Measurements from ENCODE around the gene PLEKHB2.
A peak's percentile ranks its signal among the peaks of the same experiment; 100 is the strongest.
"Not testable (repeated sequence)": the region's sequence is repeated elsewhere in the genome, so short reads cannot be mapped to it uniquely, and the experiment has no call there.

PLEKHB2 gene

DNA sequence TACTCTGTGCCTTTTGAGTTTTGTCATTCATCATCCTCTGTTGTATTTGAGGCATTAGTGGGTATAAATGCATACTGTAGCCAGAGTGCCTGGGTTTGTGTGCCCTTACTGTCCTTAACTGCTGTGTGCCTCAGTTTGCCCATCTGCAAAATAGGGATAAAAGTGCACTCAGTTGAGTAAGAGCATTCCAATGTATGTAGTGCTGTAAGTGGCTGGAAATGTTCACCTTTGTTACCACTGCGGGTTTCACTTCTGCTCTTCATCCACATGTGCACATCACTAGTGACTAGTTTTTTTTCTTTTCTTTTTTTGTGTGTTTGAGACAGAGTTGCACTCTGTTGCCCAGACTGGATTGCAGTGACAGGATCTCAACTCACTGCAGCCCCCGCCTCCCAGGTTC, 39.9 kb downstream of the PLEKHB2 start:
- no peak for DNase-seq

GRCh38 chr2:131146231-131146630, 41.1 kb downstream of the PLEKHB2 start:
- DNase-seq: no peak

- no peak for DNase-seq
These were observed 41.6 kb downstream of the PLEKHB2 start for GRCh38 chr2:131146749-131147148.

GRCh38 chr2:131148426-131148825, 43.3 kb downstream of the PLEKHB2 start:
- no peak for DNase-seq

DNA sequence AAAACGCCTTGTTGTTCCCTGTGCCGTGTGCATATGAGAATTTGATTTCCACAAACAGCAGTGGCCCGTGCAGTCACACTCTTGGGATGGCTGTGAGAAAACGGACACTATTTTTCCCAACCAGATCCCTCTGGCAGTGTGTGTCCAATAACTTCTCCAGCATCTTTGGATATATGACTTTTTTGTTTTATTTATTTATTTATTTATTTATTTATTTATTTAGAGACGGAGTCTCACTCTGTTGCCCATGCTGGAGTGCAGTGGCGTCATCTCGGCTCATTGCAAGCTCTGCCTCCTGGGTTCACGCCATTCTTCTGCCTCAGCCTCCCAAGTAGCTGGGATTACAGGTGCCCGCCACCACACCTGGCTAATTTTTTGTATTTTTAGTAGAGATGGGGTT, 45.0 kb downstream of the PLEKHB2 start:
- DNase-seq: not testable (repeated sequence)

DNA sequence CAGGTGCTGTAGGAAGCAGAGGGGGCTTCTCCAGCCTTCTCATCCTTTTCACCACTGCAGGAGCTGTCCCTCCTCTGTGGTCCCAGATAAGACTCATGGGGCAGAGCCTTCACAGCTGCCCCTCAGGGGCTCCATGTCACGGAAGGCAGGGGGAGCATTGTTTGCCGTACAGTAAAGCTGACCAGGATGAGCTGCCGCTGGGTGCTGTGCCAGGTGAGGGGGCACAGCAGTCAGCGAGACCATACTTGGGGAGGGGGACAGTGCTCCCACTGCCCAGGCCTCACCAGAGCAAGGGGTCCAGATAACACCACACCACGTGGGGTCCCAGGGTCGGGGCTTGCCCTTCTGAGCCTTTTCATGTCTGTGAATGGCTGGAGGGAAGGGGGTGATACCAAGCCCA, 46.3 kb downstream of the PLEKHB2 start:
- DNase-seq: no peak

DNA sequence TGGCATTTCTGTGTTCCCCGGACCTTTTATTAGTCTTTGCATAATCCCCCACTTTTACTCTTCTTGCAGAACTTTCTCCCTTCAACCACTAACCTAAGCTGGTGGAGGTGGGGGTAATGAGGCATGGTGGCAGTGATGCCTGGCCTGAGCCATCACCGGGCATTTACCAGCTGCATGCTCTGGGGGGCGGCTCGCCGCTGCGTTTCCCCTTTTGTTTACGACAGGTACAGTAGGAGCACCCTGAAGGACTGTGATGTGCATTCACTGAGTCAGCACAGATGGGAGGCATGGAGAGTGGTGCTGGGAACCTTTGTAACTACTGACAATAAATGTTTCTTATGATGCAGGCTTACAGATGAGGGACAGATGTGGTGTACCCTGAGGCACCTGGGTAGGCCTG, 46.9 kb downstream of the PLEKHB2 start:
- DNase-seq: no peak

DNA sequence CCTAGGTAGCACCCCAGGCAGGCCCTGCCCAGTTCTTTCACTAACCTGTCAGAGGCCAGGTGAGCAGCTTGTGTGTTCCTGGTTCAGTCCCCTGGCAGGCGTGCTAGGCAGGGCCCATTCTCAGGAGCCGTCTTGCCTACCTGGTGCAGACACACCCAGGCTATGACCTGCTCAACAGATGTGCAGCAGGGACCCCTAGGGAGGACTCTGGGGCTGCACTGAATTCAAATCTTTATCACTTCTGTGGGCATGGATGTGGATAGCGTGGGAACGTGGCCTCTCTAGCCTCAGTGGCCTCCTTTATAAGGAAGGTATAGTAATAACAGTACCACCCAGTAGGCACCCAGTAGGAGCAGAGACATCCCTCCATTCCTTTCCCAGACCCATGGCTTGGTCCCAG, 48.4 kb downstream of the PLEKHB2 start:
- DNase-seq: no peak

DNA sequence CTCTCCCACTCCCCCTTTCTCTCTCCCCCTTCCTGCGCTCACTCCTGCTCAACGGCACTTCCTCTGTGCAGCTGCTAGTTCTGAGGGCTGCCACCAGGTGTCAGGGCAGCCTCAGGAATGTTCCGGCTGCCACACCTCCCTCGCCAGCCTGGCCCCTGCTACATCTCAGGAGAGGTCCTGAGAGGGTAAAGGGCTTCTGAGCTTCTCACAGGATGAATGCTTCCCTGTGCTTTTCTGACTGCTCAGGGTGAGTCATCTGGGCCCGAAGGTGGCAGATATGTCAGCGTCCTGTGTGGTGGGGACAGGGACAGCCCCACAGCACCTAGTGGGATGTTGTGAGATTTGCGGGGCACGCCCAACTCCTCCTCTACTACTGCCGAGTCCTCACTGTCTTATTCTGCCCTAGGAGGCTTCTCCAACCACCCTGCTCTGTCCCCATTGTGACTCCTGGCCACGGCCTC, 49.0 kb downstream of the PLEKHB2 start:
- DNase-seq: peak; percentile 90

GRCh38 chr2:131154647-131155046, 49.5 kb downstream of the PLEKHB2 start:
- no peak for DNase-seq

DNA sequence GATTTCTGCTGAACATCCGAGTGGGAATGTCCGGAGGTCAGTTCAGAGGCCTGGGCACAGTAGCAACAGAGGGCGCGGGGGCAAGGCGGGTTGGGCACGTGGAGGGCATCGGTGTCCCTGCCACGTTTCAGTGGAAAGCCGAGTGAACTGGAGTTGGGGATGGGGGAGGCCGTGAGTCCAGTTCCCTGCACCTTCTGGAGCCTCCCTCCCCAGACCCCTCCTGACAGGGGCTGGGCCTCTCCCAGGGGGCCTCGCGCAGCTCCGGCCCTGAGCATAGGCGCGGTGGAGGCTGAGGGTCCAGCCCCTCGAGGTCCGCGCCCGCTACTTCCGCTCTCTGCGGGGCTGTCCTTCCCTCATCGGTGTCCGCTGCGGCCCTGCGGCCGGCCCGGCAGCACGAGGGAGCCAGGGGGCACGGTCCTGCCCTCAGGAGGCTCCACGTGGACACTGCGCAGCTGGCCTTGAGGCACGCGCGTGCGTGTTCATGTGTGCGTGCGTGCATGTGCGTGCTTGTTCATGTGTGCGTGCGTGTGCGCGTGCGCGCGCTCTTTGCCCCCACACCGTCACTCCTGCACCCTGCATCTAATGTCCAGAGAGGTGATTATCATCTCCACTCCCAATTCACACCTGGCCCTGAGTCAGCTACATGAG, 50.2 kb downstream of the PLEKHB2 start:
- DNase-seq: no peak

GRCh38 chr2:131156452-131157149, 51.5 kb downstream of the PLEKHB2 start:
- DNase-seq: no peak

DNA sequence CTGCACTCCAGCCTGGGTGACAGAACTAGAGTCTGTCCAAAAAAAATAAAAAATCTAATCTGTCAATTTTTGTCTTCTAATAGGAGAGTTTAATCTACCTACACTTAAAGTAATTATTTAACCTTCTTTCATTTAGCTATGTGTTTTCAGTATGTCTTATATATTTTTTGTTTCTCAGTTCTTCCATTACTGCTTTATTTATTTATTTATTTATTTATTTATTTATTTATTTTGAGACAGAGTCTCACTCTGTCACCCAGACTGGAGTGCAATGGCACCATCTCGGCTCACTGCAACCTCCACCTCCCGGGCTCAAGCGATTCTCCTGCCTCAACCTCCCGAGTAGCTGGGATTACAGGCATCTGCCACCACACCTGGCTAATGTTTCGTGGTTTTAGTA, 60.4 kb downstream of the PLEKHB2 start:
- not testable (repeated sequence) for DNase-seq

- no peak for DNase-seq
These were observed 63.4 kb downstream of the PLEKHB2 start for GRCh38 chr2:131168538-131168937.

DNA sequence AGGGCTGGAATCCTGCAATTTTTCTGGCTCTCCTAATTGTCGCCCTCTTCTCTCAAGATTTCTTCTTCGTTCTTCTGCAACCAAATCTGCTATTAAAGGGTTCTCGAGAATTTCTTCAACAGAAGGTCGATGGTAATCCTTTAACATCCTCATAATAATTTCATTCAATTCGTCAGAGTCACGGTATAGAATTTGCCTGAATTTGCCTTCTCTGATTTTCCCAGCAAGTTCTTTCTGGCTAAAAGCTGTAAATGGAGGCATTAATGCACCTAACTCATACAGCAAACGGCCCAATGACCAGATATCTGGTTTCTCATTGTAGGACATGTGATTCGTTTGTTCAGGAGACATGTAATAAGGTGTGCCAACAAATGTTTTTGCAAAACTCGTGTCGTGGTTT, 72.9 kb downstream of the PLEKHB2 start:
- DNase-seq: not testable (repeated sequence)

- not testable (repeated sequence) for DNase-seq
These were observed 73.7 kb downstream of the PLEKHB2 start for GRCh38 chr2:131178721-131179418.

- not testable (repeated sequence) for DNase-seq
These were observed 76.3 kb downstream of the PLEKHB2 start for GRCh38 chr2:131181451-131181850.

GRCh38 chr2:131193421-131193820, 88.3 kb downstream of the PLEKHB2 start:
- DNase-seq: not testable (repeated sequence)

- DNase-seq: not testable (repeated sequence)
These were observed 91.0 kb downstream of the PLEKHB2 start for GRCh38 chr2:131196186-131196585.

Measured in activated effector memory CD4-positive, alpha-beta T cell treated with anti-CD3 and anti-CD28 coated beads, Interleukin-2, amount 50 U/mL, for 16 hours (primary cell).